A673 (cell line): Measurements from ENCODE around the gene FMN2.

ENCODE experiments used
- EZH2 ChIP-seq: fragments of 200-600 bp; sonication (generic); IDR thresholded peaks from 2 replicates; pipeline ENCODE4 v1.6.1; 2017; ENCODE audit warnings: borderline replicate concordance, low read depth, mild to moderate bottlenecking, mixed read lengths, antibody characterized with exemption, low read length; ENCODE audit not compliant: poor library complexity, severe bottlenecking
- TF ChIP-seq, protein P1 (sequence below): fragments of 300-800, 200-600 bp; sonication (generic); conservative IDR thresholded peaks from 2 replicates; pipeline ENCODE4 v1.5.1; 2017; ENCODE audit warnings: low read depth, mild to moderate bottlenecking, antibody characterized with exemption, low read length, moderate library complexity, mixed read lengths

DNA sequence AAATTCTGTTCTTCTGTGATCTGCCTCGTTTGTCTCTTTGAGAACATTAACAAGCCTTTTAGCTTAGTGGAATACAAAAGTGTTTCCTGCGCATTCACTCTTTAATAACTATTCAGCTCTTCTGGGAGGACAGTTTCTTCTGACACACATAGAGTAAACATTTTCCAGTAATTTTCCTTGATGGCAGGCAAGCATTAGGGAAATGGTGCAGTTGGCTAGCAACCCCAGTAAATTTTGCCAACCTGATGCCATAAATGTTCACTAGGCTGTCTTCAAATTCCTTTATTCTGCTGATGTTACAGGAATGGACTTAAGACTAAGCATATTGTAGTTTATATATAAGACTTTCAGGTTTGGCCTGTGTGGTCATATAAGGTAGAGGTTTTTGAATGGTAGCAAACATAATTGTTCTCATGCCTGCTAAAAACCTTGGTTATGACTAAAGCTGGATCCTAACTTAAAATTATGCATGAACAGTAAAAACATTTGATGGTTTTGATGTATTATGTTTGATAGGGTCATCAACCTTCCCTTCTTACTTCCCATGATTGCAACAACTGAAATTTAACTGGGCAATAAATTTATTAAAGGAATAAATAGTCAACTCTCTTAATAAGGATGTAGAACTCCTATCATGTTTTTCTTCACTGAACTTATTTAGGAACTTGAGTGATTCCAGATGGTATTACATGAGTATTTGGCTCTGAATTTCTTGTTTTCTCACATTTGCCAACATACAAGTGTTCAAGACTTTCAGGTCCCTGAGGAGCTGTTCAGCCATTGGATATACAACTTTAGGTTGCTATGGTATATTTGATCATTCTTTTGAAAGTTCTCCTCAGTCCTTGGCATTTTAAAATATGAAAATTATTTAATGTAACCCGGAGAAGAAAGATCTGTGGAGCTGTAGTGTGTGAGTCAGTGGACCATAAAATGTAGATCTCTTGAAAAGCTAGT, 223.4 kb downstream of the FMN2 start:
- TF ChIP-seq, protein P1, sequence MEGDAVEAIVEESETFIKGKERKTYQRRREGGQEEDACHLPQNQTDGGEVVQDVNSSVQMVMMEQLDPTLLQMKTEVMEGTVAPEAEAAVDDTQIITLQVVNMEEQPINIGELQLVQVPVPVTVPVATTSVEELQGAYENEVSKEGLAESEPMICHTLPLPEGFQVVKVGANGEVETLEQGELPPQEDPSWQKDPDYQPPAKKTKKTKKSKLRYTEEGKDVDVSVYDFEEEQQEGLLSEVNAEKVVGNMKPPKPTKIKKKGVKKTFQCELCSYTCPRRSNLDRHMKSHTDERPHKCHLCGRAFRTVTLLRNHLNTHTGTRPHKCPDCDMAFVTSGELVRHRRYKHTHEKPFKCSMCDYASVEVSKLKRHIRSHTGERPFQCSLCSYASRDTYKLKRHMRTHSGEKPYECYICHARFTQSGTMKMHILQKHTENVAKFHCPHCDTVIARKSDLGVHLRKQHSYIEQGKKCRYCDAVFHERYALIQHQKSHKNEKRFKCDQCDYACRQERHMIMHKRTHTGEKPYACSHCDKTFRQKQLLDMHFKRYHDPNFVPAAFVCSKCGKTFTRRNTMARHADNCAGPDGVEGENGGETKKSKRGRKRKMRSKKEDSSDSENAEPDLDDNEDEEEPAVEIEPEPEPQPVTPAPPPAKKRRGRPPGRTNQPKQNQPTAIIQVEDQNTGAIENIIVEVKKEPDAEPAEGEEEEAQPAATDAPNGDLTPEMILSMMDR: no peak
- no peak for TF ChIP-seq EZH2
